T follicular helper cell (primary cell): ENCODE measurements around the gene SIK2.
A peak's percentile ranks its signal among the peaks of the same experiment; 100 is the strongest.
"Not testable (repeated sequence)": the region's sequence is repeated elsewhere in the genome, so short reads cannot be mapped to it uniquely, and the experiment has no call there.

ENCODE experiments used
- DNase-seq: peaks from one replicate; pipeline ENCODE4 v3.0.0-alpha.2; 2020; ENCODE audit warnings: low read depth

SIK2 gene

GRCh38 chr11:111761036-111761435 lies 158.8 kb downstream of the SIK2 start:
- no peak for DNase-seq

DNA sequence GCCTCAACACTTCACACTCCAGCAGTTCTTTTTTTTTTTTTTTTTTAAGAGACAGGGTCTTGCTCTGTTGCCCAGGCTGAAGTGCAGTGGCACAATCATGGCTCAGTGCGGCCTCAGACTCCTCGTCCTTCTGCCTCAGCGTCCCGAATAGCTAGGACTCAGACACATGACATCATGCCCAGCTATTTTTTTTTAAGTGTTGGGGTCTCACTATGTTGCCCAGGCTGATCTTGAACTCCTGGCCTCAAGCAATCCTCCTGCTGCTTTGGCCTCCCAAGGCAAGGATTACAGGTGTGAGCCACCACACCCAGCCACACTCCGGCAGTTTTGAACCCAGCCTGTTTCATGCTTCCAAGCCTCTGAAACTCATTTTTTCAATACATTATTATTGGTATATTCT lies 160.3 kb downstream of the SIK2 start:
- DNase-seq: no peak

DNA sequence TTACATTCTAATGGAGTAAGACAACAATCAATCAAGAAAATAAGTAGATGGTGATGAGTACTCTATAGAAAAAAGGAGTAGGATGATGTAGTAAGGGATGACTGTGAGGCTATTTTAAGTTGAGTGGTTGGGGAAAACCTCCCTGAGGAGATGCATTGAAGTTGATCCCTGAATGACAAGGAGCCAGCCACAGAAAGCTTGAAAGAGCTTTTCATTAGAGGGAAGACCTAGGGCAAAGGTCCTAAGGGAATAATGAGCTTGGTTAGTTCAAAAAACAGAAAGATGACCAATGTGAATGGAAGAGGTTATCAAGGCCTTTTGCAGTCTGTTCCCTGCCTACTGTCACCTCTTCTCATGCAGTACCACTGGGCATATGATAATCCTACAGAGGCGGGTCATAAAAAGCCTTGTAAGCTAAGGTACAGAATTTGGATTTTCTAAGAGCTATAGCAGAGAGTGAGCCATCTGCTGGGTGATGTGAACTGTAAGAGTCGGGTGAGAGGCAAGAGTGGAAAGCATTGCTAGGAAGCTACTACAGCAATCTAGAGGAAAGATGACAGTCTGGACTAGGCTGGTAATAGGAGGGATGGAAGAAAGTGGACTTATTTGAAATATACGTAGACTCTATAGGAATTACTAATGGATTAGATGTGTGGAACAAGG lies 160.9 kb downstream of the SIK2 start:
- no peak for DNase-seq

DNA sequence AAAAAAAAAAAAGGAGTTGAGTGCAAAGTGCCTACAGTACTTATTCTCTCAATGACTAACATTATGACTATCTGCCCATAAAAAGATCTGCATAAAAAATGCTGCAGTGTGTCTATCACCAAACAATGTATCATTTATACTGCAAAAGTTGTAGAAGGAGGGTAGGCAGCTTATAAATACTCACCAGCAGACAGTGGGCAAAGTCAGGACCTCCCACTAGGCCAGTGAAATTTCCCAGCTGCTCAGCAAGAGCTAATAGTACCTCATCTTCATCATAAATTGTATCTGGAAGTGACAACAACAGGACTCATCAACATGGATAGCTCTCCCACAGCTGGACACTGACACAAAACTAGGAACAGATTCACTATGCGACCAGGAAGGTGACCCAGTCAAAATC lies 162.4 kb downstream of the SIK2 start:
- no peak for DNase-seq

- no peak for DNase-seq
Observed at GRCh38 chr11:111765320-111765983, 163.2 kb downstream of the SIK2 start.

DNA sequence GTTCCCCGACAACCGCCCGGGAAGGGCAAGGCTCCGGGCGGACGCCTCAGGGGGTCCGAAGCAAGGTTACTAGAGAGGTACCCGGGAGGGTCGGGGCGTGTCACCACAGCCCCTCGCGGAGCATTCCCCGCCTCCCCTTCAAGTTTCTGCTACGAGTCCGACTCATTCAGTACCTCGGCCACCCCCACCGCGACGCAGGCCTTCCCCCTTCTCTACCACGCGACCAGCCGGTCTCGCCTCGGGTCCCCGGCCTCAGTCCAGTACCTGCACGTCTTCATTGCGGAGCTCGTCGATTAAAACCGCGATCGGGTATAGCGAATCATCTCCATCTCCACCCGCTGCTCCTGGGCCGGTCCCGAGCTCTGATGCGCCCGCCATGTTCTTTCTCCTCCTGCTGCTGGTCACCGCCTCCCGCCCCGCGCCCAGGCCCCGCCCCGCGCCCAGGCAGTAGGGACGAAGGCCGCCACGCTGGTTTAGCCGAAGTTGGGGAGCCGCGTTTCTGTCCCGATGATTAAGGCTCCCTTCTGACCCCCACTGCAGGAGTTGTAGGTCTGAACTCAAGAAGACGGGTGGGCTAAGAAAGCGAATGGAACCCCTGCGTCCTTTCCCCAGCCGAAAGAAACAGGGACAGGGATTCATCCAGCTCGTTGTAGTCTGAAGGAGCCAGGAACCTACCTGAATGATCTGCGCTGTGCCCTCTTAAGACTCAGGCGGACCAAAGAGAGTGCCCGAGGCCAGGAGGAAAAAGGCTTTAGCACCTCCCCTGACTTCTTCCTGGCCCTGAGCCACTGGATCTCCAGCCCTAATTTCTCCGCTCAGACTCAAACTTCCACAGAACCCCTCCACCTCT lies 164.0 kb downstream of the SIK2 start, which contains the start of gene PPP2R1B:
Gene PPP2R1B (minus strand): TSS at position 406 of the 850 bp plus-strand sequence. CDS start 28 bp downstream, at position 378.
- DNase-seq: peak; percentile 58

- DNase-seq: no peak
Observed at GRCh38 chr11:111766834-111767142, 164.5 kb downstream of the SIK2 start.

GRCh38 chr11:111770581-111771134 lies 168.4 kb downstream of the SIK2 start:
- DNase-seq: no peak

DNA sequence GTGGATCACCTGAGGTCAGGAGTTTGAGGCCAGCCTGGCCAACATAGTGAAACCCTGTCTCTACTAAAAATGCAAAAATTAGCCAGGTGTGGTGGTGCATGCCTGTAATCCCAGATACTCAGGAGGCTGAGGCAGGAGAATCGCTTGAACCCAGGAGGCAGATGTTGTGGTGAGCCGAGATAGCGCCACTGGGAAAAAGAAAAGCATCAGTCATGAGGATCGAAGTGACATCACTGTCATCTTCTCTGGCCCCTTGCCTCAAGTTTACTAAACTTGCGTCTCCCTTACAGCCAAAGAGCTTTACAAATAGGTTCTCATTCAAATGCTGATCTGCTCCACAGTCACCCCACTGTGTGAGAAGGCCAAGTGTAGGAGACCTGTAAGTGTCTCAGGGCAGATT lies 169.0 kb downstream of the SIK2 start:
- DNase-seq: not testable (repeated sequence)

DNA sequence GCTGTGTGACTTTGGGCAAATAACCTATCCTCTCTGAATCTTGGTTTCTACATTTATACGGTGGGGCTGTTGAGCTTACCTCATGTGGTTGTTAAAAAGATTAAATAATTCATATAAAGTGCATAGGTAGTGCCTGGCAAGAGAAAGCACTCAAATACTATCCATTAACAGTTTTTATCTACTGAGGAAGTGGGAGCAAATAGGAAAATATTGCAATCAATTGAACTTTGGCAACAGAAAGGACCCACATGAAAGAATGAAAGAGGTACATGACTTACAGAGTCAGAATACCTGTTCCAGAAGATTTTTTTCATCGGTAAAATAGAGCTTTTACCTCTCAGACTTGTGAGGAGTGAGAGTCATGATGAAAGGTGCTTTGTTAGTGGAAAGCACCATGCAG lies 170.3 kb downstream of the SIK2 start:
- DNase-seq: no peak

DNA sequence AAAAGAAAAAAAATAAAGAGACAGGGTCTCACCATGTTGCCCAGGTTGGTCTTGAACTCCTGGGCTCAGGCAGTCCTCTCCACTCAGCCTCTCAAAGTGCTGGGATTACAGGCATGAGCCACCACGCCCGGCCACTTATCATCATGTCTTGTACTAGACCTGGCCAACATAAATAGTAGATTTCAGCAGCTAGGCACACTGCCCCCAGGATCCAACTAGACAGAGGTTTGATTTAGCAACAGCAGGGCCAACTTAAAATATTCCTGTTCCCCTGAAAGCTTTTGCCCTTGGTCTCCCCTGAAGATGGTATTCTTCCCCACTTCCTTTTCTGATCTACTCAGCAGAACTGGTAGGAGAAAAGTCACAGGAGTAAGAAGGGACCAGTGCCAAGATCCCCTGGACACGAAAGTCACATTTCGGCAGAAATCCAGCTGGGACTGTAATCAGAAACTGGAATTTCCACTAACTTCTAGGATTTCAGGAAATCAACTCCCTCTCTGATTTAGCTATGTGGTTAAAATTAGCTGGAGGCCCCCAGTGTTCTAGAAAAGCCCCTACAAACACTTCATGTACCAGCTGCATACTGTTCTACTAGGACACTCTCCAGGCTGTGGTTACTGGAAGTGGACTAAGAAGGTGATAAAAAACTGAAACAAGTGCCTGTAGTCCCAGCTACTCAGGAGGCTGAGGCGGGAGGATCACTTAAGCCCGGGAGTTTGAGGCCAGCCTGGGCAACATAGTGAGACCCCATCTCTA lies 172.9 kb downstream of the SIK2 start:
- no peak for DNase-seq

- DNase-seq: no peak
Observed at GRCh38 chr11:111776398-111777093, 174.3 kb downstream of the SIK2 start.

- DNase-seq: peak; percentile 3
Observed at GRCh38 chr11:111777094-111778046, 175.1 kb downstream of the SIK2 start.

DNA sequence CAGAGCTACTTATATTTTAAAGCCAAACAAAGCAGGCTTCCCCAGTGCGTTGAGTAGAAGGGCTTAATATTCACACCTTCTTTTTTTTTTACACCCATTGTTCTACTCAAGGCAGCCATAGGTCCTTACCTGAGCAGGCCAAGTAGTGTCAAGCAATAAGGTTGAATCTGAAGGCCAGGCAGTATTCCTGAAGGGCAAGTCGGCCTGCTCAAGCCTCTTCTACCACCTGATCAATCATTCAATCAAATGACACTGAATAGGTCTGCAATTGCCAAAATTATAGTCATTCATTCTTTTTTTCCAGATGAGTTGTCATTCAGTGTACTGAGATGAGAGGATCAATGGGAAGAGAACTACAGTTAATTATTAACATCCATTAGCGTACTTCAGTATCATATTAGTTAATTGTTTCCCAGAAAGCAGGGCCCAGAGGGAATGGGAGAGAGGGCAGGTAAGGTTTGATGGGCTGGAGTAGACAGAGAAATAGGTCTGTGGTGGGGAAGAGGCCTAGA lies 175.9 kb downstream of the SIK2 start:
- no peak for DNase-seq

GRCh38 chr11:111779118-111779517 lies 176.9 kb downstream of the SIK2 start:
- DNase-seq: no peak
